NCI-H2171 (cell line): ENCODE measurements around the gene ULK1.

Source experiments
- DNase-seq: peaks from one replicate; lab custom pipeline; 2025; lab: John Stamatoyannopoulos, UW

ULK1 gene

GRCh38 chr12:131892711-131893604 lies 1.5 kb upstream of the ULK1 start:
- no peak for DNase-seq

GRCh38 chr12:131893605-131894312 lies 663 bp upstream of the ULK1 start:
- DNase-seq: no peak

- DNase-seq: no peak
Measured at GRCh38 chr12:131894981-131895639, 688 bp downstream of the ULK1 start.

GRCh38 chr12:131895640-131896079 lies 1.2 kb downstream of the ULK1 start:
- no peak for DNase-seq

GRCh38 chr12:131896080-131896810 lies 1.8 kb downstream of the ULK1 start:
- DNase-seq: no peak

GRCh38 chr12:131896811-131897270 lies 2.4 kb downstream of the ULK1 start:
- no peak for DNase-seq

GRCh38 chr12:131897276-131897675 lies 2.9 kb downstream of the ULK1 start:
- DNase-seq: no peak

- no peak for DNase-seq
Measured at GRCh38 chr12:131897875-131898274, 3.5 kb downstream of the ULK1 start.

- DNase-seq: no peak
Measured at GRCh38 chr12:131900397-131900796, 6.0 kb downstream of the ULK1 start.

- DNase-seq: no peak
Measured at GRCh38 chr12:131901431-131902331, 7.3 kb downstream of the ULK1 start.

- no peak for DNase-seq
Measured at GRCh38 chr12:131902332-131903241, 8.2 kb downstream of the ULK1 start.

GRCh38 chr12:131903270-131904255 lies 9.1 kb downstream of the ULK1 start:
- DNase-seq: no peak

- DNase-seq: no peak
Measured at GRCh38 chr12:131904346-131904745, 9.9 kb downstream of the ULK1 start.

GRCh38 chr12:131905081-131905629 lies 10.7 kb downstream of the ULK1 start:
- no peak for DNase-seq

GRCh38 chr12:131905630-131906091 lies 11.2 kb downstream of the ULK1 start:
- no peak for DNase-seq

GRCh38 chr12:131907379-131908091 lies 13.1 kb downstream of the ULK1 start:
- DNase-seq: no peak
